HG02610 (cell line): ENCODE measurements around the gene RSU1.

Experiments used
- ATAC-seq: cut with Tn5 transposase; IDR thresholded peaks from one replicate; pipeline ENCODE4 v1.9.1; 2021; ENCODE audit warnings: mild to moderate bottlenecking, moderate library complexity; ENCODE audit not compliant: unreplicated experiment

RSU1 gene

GRCh38 chr10:16611037-16611436 is 206.2 kb downstream of the RSU1 start:
- ATAC-seq: no peak

GRCh38 chr10:16609211-16609610 is 208.0 kb downstream of the RSU1 start:
- ATAC-seq: no peak

GRCh38 chr10:16606923-16607322 is 210.3 kb downstream of the RSU1 start:
- no peak for ATAC-seq

- no peak for ATAC-seq
Observed at GRCh38 chr10:16606421-16606820, 210.8 kb downstream of the RSU1 start.

GRCh38 chr10:16603308-16603707 is 213.9 kb downstream of the RSU1 start:
- no peak for ATAC-seq

GRCh38 chr10:16602104-16602775 is 215.0 kb downstream of the RSU1 start:
- ATAC-seq: no peak

- no peak for ATAC-seq
Observed at GRCh38 chr10:16599662-16600061, 217.6 kb downstream of the RSU1 start.

GRCh38 chr10:16597656-16598055 is 219.6 kb downstream of the RSU1 start:
- no peak for ATAC-seq

GRCh38 chr10:16592378-16592777 is 224.8 kb downstream of the RSU1 start:
- ATAC-seq: no peak

GRCh38 chr10:16586358-16587138 is 230.7 kb downstream of the RSU1 start:
- peak; percentile 96 for ATAC-seq

GRCh38 chr10:16585103-16585502 is 232.1 kb downstream of the RSU1 start:
- peak; percentile 28 for ATAC-seq

- ATAC-seq: no peak
Observed at GRCh38 chr10:16583382-16583781, 233.8 kb downstream of the RSU1 start.

GRCh38 chr10:16581202-16581601 is 236.0 kb downstream of the RSU1 start:
- no peak for ATAC-seq

GRCh38 chr10:16570731-16571130 is 246.5 kb downstream of the RSU1 start:
- peak; percentile 94 for ATAC-seq

- ATAC-seq: no peak
Observed at GRCh38 chr10:16566202-16566805, 250.9 kb downstream of the RSU1 start.

- no peak for ATAC-seq
Observed at GRCh38 chr10:16565604-16566003, 251.6 kb downstream of the RSU1 start.

- no peak for ATAC-seq
Observed at GRCh38 chr10:16562891-16563290, 254.3 kb downstream of the RSU1 start.

GRCh38 chr10:16559236-16559773 is 257.9 kb downstream of the RSU1 start:
- no peak for ATAC-seq

GRCh38 chr10:16547973-16548372 is 269.3 kb downstream of the RSU1 start:
- no peak for ATAC-seq

GRCh38 chr10:16545116-16545736 is 272.0 kb downstream of the RSU1 start:
- peak; percentile 55 for ATAC-seq

- no peak for ATAC-seq
Observed at GRCh38 chr10:16544591-16544990, 272.6 kb downstream of the RSU1 start.
